Measurements from ENCODE around the gene KAT2B.

DNA sequence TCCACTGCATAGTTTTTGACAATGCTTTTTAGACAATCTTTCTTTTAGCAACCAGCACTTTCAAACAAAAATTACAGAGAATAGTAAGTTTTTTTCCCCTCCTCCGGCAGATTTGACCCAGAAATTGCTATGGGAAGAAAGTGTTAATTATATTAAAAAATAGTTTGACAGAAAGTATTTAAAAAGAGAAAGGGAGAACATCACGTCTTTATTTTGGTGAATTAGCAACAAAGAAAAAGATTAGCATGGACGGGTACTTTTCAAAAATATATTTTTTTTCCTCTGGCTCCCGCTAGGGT lies 831 bp upstream of the KAT2B start:
- TF ChIP-seq POLR2AphosphoS5 (IDR thresholded peaks at IDR 0.05), result no peak
- TF ChIP-seq, protein P1, sequence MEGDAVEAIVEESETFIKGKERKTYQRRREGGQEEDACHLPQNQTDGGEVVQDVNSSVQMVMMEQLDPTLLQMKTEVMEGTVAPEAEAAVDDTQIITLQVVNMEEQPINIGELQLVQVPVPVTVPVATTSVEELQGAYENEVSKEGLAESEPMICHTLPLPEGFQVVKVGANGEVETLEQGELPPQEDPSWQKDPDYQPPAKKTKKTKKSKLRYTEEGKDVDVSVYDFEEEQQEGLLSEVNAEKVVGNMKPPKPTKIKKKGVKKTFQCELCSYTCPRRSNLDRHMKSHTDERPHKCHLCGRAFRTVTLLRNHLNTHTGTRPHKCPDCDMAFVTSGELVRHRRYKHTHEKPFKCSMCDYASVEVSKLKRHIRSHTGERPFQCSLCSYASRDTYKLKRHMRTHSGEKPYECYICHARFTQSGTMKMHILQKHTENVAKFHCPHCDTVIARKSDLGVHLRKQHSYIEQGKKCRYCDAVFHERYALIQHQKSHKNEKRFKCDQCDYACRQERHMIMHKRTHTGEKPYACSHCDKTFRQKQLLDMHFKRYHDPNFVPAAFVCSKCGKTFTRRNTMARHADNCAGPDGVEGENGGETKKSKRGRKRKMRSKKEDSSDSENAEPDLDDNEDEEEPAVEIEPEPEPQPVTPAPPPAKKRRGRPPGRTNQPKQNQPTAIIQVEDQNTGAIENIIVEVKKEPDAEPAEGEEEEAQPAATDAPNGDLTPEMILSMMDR (IDR thresholded peaks at IDR 0.05), result no peak
